Measurements from ENCODE around the gene EBF4.

GRCh38 chr20:2773812-2774211 is 81.2 kb downstream of the EBF4 start:
- TF ChIP-seq, protein P1, sequence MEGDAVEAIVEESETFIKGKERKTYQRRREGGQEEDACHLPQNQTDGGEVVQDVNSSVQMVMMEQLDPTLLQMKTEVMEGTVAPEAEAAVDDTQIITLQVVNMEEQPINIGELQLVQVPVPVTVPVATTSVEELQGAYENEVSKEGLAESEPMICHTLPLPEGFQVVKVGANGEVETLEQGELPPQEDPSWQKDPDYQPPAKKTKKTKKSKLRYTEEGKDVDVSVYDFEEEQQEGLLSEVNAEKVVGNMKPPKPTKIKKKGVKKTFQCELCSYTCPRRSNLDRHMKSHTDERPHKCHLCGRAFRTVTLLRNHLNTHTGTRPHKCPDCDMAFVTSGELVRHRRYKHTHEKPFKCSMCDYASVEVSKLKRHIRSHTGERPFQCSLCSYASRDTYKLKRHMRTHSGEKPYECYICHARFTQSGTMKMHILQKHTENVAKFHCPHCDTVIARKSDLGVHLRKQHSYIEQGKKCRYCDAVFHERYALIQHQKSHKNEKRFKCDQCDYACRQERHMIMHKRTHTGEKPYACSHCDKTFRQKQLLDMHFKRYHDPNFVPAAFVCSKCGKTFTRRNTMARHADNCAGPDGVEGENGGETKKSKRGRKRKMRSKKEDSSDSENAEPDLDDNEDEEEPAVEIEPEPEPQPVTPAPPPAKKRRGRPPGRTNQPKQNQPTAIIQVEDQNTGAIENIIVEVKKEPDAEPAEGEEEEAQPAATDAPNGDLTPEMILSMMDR (IDR thresholded peaks at IDR 0.05 in 2 of 3, conservative IDR thresholded peaks at IDR 0.05 in 1 of 3; ENCODE audit: control insufficient read depth in 2 of 3, extremely low read depth in 1 of 3, insufficient read depth in 1 of 3, low read depth in 3 of 3, low read length in 3 of 3): no peak
- TF ChIP-seq POLR2AphosphoS2 (IDR thresholded peaks at IDR 0.05; ENCODE audit: low read depth, low read length) (no peak), POLR2AphosphoS5 (IDR thresholded peaks at IDR 0.05; ENCODE audit: low read length) (no peak), CBX3 (IDR thresholded peaks at IDR 0.05; ENCODE audit: borderline replicate concordance, low read depth) (no peak), MYC (IDR thresholded peaks at IDR 0.05; ENCODE audit: insufficient read depth, insufficient read length, insufficient replicate concordance, low read length, severe bottlenecking) (no peak), RELA (IDR thresholded peaks at IDR 0.05; ENCODE audit: borderline replicate concordance, partially characterized antibody) (no peak), ZBTB11 (CRISPR knock-in tag; IDR thresholded peaks at IDR 0.05) (no peak)

All from GM12878 (cell line).